NCI-H146 (cell line): ENCODE data around the gene HDAC4.

Source experiments
- DNase-seq: peaks from one replicate; lab custom pipeline; 2025; lab: John Stamatoyannopoulos, UW

Gene HDAC4

GRCh38 chr2:239265681-239266433 lies 135.0 kb downstream of the HDAC4 start:
- no peak for DNase-seq

DNA sequence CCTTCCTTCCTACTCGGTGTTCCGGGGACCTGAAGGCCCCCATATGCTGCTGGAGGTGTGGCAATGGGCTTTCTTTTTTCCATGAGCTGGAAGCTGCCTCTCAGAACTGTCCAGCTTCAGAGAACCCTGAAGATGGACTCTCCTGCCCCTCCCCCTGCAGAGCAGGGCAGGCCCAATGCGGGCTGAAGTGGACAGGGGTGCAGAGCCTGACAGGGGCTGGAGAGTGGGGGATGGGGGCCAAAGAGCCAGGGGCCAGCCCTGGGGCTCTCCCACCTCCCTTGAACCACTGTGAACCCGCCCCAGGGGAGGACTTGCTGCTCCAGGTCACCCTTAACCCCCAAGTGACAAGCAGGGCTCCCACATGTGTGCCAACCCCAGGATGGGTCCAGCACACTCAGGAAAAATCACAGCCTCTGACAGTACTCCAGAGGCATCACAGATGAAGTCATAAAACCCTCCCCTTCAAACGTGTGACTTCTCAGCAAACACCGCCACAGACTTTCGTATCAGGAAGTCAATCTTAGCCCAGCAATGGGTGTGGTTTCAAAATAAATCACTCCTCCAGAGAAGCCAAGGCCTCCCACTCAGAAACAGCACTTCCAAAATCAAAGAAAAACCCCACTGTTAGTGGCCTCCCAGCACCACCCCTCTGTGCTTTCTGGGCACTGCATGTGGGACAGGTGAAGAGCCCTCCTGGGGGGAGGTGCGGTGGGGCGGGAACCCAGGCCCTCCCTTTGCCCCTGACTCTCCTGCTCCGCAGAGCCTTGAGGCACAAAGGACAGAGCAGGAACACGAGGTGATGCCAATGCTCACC lies 135.8 kb downstream of the HDAC4 start:
- DNase-seq: no peak

DNA sequence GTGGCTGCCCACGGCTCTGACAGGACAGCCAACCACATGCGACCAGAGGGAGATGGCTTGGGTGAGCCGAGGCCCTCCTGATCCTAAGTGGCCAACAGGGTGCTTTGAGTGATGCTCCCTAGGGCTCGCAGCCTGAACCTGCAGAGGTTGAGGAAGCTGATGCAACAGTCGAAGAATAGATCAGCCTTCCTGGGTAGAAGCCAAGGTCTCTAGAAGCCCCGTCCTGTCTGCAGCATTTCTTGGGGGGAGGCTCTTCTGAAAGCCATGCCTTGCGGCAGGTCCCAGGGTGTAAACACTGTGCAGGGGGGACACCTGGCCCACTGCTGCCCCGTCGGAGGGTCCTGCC lies 136.4 kb downstream of the HDAC4 start:
- no peak for DNase-seq

DNA sequence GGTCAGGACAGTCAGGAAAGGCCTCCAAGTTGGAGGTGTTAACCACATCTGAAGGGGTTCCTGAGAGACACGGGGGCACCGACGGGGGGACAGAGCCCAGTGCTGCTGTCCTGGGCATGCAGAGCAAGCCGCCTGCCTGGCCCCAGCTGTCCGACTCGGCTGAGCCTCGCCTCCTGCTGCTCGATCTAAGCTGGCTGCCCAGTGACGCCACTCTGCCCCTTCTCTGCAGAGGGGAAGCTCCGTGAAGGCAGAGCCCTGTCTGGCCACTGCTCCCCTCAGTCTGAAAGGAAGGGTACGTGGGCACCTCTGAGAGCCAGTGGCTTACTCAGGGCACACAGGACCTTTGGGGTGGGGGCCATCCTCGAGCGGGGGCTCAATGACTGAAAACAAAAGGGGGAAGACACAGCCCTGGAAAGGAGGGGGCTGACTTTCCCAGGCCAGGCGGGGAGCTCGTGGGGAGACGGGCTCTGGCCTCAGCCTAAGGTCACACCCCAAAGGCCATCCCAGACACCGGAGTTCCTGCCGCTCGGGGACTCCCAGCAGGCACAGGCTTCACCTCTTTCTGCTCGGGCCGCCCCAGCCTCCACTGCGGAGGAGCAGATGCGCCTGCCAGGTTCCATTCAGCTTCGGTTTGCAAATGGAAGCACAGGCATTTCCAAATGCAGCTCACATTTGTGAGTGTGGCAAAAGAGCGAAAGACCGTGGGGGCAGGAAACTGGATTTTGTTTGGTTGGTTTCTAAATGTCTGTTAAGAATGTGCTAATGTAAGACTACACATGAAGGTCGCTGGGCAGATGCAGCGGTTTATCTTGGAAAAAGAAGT lies 136.9 kb downstream of the HDAC4 start:
- DNase-seq: no peak

DNA sequence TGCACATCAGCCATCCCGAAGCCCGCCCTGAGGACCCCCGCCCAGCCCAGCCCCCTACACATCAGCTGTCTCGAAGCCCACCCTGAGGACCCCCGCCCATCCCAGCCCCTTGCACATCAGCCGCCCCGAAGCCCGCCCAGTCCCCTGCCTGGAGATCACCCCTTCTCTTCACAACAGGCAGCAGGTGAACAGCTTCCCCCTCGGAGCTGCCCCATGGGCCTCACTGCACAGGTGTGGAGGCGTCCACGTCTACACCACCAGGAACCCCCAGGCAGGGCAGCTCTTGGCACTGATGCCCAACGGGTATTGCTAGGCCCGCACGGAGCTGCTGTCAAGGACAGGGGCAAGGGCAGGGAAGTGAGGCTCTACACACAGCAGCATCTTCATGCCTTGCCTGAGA lies 137.6 kb downstream of the HDAC4 start:
- DNase-seq: no peak

GRCh38 chr2:239262484-239263230 lies 138.2 kb downstream of the HDAC4 start:
- DNase-seq: no peak

DNA sequence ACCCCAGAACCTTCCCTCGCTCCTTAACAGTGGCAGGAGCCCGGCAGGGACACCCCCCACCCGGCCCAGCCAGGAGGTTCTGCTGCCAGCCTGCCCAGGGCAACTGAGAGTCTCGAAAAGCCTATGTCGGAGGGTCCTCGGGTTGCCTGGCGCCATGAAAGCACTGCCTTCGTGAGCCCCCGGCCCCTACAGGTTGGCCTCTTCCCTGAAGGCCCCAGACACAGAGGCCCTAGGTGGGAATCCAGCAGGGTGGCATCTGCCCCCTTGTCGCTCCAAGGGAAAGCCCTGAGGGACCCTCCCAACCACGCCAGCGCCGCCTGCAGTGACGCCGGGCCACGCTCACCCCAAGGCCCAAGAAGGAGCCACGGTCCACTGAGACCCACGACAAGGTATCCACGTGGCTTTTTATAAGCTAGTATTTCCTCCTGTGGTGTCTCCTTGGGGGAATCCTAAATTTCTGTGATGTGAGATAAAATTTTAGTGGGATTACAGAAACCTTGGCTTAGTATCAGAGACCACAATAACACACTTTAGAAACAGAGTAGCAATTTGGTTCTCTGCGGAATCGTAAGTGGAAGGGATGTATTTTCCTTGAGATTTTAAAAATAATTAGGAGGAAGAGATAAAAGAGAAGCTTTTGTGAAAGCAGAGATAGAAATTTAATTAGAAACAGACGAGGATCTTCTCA lies 138.9 kb downstream of the HDAC4 start:
- DNase-seq: no peak

- no peak for DNase-seq
Observed at GRCh38 chr2:239261356-239261755, 139.5 kb downstream of the HDAC4 start.

- no peak for DNase-seq
Observed at GRCh38 chr2:239260546-239261327, 140.1 kb downstream of the HDAC4 start.

- no peak for DNase-seq
Observed at GRCh38 chr2:239259603-239260298, 141.1 kb downstream of the HDAC4 start.

DNA sequence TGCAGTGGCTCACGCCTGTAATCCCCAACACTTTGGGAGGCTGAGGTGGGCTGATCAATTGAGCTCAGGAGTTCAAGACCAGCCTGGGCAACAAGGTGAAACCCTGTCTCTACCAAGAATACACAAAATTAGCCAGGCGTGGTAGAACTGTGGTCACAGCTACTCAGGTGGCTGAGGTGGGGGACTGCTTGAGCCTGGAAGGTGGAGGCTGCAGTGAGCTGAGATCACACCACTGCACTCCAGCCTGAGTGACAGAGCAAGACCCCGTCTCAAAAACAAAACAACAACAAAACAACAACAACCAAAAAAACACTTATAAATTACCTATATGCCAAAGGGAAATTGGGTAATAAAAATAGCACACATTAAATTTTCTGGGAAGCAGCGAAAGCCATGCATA lies 141.6 kb downstream of the HDAC4 start:
- DNase-seq: no peak

DNA sequence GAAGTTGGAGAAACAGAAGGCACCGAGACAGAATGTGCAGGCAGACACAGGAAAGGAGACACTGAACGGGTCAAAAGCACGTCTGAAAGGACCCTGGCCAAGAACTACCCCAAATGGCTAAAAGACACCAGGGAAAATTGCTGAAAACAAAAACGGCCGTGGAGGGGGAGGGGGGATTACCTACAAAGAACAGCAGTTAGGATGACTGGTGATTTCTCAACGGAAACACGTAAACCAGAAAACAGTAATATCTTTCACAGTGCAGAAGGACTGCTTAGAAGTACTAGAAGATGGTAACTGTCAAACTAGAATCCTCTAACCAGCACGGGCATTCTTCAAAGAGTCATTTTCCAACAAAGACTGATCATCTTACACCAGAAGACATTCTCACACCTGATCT lies 142.6 kb downstream of the HDAC4 start:
- DNase-seq: no peak

GRCh38 chr2:239257511-239257937 lies 143.3 kb downstream of the HDAC4 start:
- no peak for DNase-seq

DNA sequence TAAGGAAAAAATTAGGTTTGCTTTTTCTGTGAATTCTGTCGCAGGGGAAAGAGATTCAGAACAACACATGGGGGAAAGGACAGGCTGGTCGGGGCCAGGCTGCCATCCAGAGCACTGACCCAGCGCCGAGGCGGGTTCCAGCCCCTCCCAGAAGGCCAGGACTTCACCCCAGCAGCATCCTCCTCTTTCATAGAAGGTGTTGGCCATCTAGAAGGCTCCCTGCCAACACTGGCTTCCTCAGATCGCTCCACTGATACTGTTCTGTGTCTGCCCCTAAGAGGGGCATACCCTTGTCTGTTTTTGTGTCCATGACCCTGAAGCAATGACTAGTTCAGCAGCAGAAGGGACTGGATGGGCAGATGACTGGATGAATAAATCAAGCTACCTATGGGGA lies 144.5 kb downstream of the HDAC4 start:
- no peak for DNase-seq

- no peak for DNase-seq
Observed at GRCh38 chr2:239255628-239256349, 145.0 kb downstream of the HDAC4 start.

DNA sequence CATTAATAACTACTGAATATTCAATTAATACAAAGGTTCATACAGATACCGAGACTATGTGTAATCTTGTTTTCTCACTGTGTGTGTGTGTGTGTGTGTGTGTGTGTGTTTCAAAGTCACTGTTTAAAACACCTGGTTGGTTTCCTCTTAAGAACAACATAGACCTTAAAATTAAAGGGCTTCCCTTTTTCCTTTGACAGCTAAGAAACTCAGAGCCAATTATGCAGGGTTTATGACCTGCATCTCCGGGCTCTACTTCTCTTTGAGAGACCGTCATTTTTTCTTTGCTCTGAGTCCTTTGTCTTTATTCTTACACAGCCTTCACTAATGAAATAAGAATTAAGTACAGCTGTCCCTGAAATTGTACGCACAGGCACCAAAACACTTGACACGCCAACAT lies 145.6 kb downstream of the HDAC4 start:
- DNase-seq: no peak

DNA sequence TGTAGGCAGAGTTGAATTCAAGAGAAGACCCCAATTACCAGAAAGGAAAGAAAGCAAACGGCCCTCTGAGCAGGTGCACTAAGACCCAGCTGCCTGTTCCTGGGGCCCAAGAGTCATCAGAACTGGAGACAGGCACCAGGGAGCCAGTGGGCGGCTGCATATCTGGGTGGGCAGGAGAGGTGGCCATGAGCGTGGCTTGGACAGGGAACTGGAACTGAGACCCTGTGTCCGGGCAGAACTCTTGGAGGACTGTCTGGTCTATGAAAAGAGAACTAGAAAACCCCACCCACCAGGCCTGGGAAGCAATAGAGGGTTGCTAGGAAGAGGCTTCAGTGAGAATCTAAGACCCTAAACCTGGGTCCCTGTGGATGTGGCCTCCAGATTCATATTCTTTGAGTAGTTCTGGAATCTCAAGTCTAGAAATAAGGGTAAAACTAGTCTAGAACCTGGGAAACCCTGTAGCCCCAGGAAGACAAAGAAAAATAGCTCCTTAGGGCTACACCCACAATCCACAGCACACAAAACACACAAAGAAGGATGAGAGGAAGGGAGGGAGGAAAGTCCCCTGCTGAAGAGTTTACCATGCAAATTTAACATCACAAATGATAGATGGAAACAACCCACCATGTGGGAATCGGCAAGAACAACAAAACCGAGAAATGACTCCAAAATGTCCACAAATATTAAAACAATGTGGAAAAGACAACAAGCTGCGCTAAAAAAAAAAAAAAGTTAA lies 147.0 kb downstream of the HDAC4 start:
- no peak for DNase-seq

- DNase-seq: no peak
Observed at GRCh38 chr2:239253264-239253663, 147.6 kb downstream of the HDAC4 start.

DNA sequence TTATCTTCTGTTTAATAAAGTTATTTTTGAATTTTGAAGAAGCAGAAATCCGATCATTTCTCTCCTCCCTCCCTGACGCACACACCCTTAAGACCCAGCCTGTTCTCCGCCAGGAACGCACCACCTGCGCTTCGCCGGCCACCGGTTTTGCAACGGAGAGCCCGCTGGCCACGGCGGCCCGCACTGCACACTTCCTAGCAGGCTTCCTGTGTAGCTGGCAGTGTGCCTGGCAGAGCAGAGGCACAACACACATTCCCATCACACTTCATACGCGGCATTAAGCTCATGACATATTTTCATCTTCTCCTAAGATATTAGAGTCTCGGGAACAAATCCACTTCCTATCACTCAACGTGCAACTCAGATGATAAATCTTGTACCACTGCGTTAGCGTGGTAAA lies 148.0 kb downstream of the HDAC4 start:
- DNase-seq: no peak
